Neural progenitor cell (in vitro differentiated cells): ENCODE data around the gene GUCA2A. TPM values are rescaled to one million over a fixed set of nuclear protein-coding genes. Genes with fewer than 3 reads are reported as not detected.

Source experiments
- DNase-seq: peaks from one replicate; pipeline ENCODE4 v3.0.0-alpha.2; 2016; ENCODE audit warnings: low spot score
- H2AFZ ChIP-seq: fragments of 200-600 bp; sonication (generic); replicated peaks from 2 replicates; pipeline ENCODE4 v1.6.1; 2016; ENCODE audit warnings: antibody characterized with exemption
- H3F3A ChIP-seq: fragments of 200-600 bp; sonication (generic); 2 replicates; pipeline ENCODE4 v1.6.1; 2016; ENCODE audit warnings: antibody characterized with exemption, low read depth
- H3K27ac ChIP-seq: fragments of 200-600 bp; sonication (generic); 2 replicates; pipeline ENCODE4 v1.5.1; 2016; ENCODE audit warnings: mild to moderate bottlenecking
- H3K27me3 ChIP-seq: fragments of 200-600 bp; sonication (generic); 2 replicates; pipeline ENCODE4 v1.6.1; 2016; ENCODE audit warnings: mild to moderate bottlenecking, moderate library complexity
- H3K36me3 ChIP-seq: fragments of 200-600 bp; sonication (generic); 2 replicates; pipeline ENCODE4 v1.5.1; 2016
- H3K4me1 ChIP-seq: fragments of 200-600 bp; sonication (generic); 2 replicates; pipeline ENCODE4 v1.6.1; 2016; ENCODE audit warnings: mixed run types
- H3K4me2 ChIP-seq: fragments of 200-600 bp; sonication (generic); 2 replicates; pipeline ENCODE4 v1.6.1; 2016
- H3K4me3 ChIP-seq: fragments of 200-600 bp; sonication (generic); 2 replicates; pipeline ENCODE4 v1.5.1; 2016
- H3K79me2 ChIP-seq: fragments of 200-600 bp; sonication (generic); 2 replicates; pipeline ENCODE4 v1.6.1; 2016; ENCODE audit warnings: low read depth
- H3K9ac ChIP-seq: fragments of 200-600 bp; sonication (generic); 2 replicates; pipeline ENCODE4 v1.6.1; 2016
- H3K9me3 ChIP-seq: fragments of 200-600 bp; sonication (generic); 2 replicates; pipeline ENCODE4 v1.5.1; 2016; ENCODE audit warnings: low read depth
- H4K20me1 ChIP-seq: fragments of 200-600 bp; sonication (generic); 2 replicates; pipeline ENCODE4 v1.6.1; 2016; ENCODE audit warnings: low read depth
- H3K27ac Mint-ChIP-seq: 3 replicates; pipeline ENCODE4 v1.8.0; 2021; ENCODE audit warnings: mixed read lengths
- H3K27me3 Mint-ChIP-seq: 2 replicates; pipeline ENCODE4 v1.8.0; 2022; ENCODE audit warnings: low read depth, mild to moderate bottlenecking, inconsistent platforms, moderate library complexity, mixed read lengths; ENCODE audit not compliant: insufficient read depth
- H3K36me3 Mint-ChIP-seq: 3 replicates; pipeline ENCODE4 v1.8.0; 2021; ENCODE audit warnings: mixed read lengths
- H3K4me1 Mint-ChIP-seq: 3 replicates; pipeline ENCODE4 v1.8.0; 2021; ENCODE audit warnings: mixed read lengths
- H3K4me3 Mint-ChIP-seq: 3 replicates; pipeline ENCODE4 v1.8.0; 2021; ENCODE audit warnings: mild to moderate bottlenecking, moderate library complexity, mixed read lengths
- H3K9me3 Mint-ChIP-seq: 3 replicates; pipeline ENCODE4 v1.8.0; 2020; ENCODE audit warnings: mixed read lengths
- CTCF ChIP-seq: fragments of 200-600 bp; sonication (generic); IDR thresholded peaks from 2 replicates; pipeline ENCODE4 v1.5.1; 2017; ENCODE audit warnings: antibody characterized with exemption, mild to moderate bottlenecking
- EZH2 ChIP-seq: fragments of 200-600 bp; sonication (generic); IDR thresholded peaks from 2 replicates; pipeline ENCODE4 v1.6.1; 2017; ENCODE audit warnings: antibody characterized with exemption, mild to moderate bottlenecking, moderate library complexity
- EZH2phosphoT487 ChIP-seq: fragments of 200-600 bp; sonication (generic); IDR thresholded peaks from 2 replicates; pipeline ENCODE4 v1.6.1; 2017; ENCODE audit warnings: antibody characterized with exemption
- total RNA-seq: library from RNA; depleted of rRNA; stranded (reverse); fragments of >200 nt; gene quantifications from 2 replicates; pipeline ENCODE4 v1.2.3, GENCODE V29; 2015; ENCODE audit warnings: low replicate concordance

The GUCA2A gene
- total RNA-seq, 1 donor from 2014 or later, result not detected

GRCh38 chr1:42158189-42158588, 6.4 kb downstream of the GUCA2A start:
- no peaks in the 10 kb centered on the region for H3F3A ChIP-seq
- no peak overlapping the region for H3K4me3 Mint-ChIP-seq
- no peaks in the 10 kb centered on the region for H3K4me1 Mint-ChIP-seq
- H4K20me1 ChIP-seq, result no peaks in the 10 kb centered on the region
- H2AFZ ChIP-seq, result no peak overlapping the region
- no peaks in the 10 kb centered on the region for H3K79me2 ChIP-seq
- H3K27me3 Mint-ChIP-seq, result peaks cover 8% of the 10 kb centered on the region
- H3K36me3 Mint-ChIP-seq, result no peaks in the 10 kb centered on the region
- no peaks in the 10 kb centered on the region for H3K36me3 ChIP-seq
- peaks cover 12% of the 10 kb centered on the region for H3K9me3 Mint-ChIP-seq
- no peak overlapping the region for H3K9ac ChIP-seq
- no peak overlapping the region for H3K4me2 ChIP-seq
- no peaks in the 10 kb centered on the region for H3K4me1 ChIP-seq
- no peak overlapping the region for H3K27ac Mint-ChIP-seq
- no peaks in the 10 kb centered on the region for H3K27me3 ChIP-seq
- no peak overlapping the region for H3K4me3 ChIP-seq
- no peak for DNase-seq
- TF ChIP-seq CTCF (no peak), EZH2phosphoT487 (no peak), EZH2 (no peak)
- no peaks in the 10 kb centered on the region for H3K9me3 ChIP-seq
- no peak overlapping the region for H3K27ac ChIP-seq

GRCh38 chr1:42157667-42158066, 6.9 kb downstream of the GUCA2A start:
- no peaks in the 10 kb centered on the region for H3K36me3 ChIP-seq
- no peak overlapping the region for H3K4me2 ChIP-seq
- Mint-ChIP-seq H3K36me3 (no peaks in the 10 kb centered on the region), H3K27ac (no peak overlapping the region), H3K4me1 (no peaks in the 10 kb centered on the region), H3K9me3 (peaks cover 12% of the 10 kb centered on the region), H3K27me3 (peaks cover 11% of the 10 kb centered on the region), H3K4me3 (no peak overlapping the region)
- TF ChIP-seq CTCF, result no peak
- TF ChIP-seq EZH2phosphoT487, result no peak
- no peak for TF ChIP-seq EZH2
- H2AFZ ChIP-seq, result no peak overlapping the region
- H3K4me3 ChIP-seq, result no peak overlapping the region
- no peaks in the 10 kb centered on the region for H3K4me1 ChIP-seq
- no peaks in the 10 kb centered on the region for H3K9me3 ChIP-seq
- H3K27me3 ChIP-seq, result no peaks in the 10 kb centered on the region
- H4K20me1 ChIP-seq, result no peaks in the 10 kb centered on the region
- H3F3A ChIP-seq, result no peaks in the 10 kb centered on the region
- H3K9ac ChIP-seq, result no peak overlapping the region
- no peaks in the 10 kb centered on the region for H3K79me2 ChIP-seq
- DNase-seq, result no peak
- H3K27ac ChIP-seq, result no peak overlapping the region

GRCh38 chr1:42155362-42155761, 9.2 kb downstream of the GUCA2A start:
- Histone ChIP-seq H3K9ac (no peak overlapping the region), H3K79me2 (no peaks in the 10 kb centered on the region), H3K27me3 (no peaks in the 10 kb centered on the region), H3K4me3 (no peak overlapping the region), H2AFZ (no peak overlapping the region), H3K4me1 (no peaks in the 10 kb centered on the region), H3K4me2 (no peak overlapping the region), H3K9me3 (no peaks in the 10 kb centered on the region), H4K20me1 (no peaks in the 10 kb centered on the region), H3F3A (no peaks in the 10 kb centered on the region), H3K27ac (no peak overlapping the region), H3K36me3 (no peaks in the 10 kb centered on the region)
- Mint-ChIP-seq H3K36me3 (no peaks in the 10 kb centered on the region), H3K4me1 (no peaks in the 10 kb centered on the region), H3K27me3 (peaks cover 8% of the 10 kb centered on the region), H3K4me3 (no peak overlapping the region), H3K27ac (peak overlapping the region; percentile 46), H3K9me3 (no peaks in the 10 kb centered on the region)
- no peak for DNase-seq
- TF ChIP-seq CTCF (no peak), EZH2 (no peak), EZH2phosphoT487 (no peak)

- no peak for DNase-seq
- H3K4me3 ChIP-seq, result no peak overlapping the region
- no peaks in the 10 kb centered on the region for H3K9me3 ChIP-seq
- H3K4me3 Mint-ChIP-seq, result no peak overlapping the region
- no peaks in the 10 kb centered on the region for H3F3A ChIP-seq
- peaks cover 8% of the 10 kb centered on the region for H3K27me3 Mint-ChIP-seq
- no peaks in the 10 kb centered on the region for H3K4me1 Mint-ChIP-seq
- H3K4me1 ChIP-seq, result no peaks in the 10 kb centered on the region
- no peak overlapping the region for H3K27ac Mint-ChIP-seq
- H3K27me3 ChIP-seq, result no peaks in the 10 kb centered on the region
- H3K27ac ChIP-seq, result no peak overlapping the region
- TF ChIP-seq EZH2 (no peak), EZH2phosphoT487 (no peak), CTCF (no peak)
- no peaks in the 10 kb centered on the region for H3K36me3 ChIP-seq
- no peaks in the 10 kb centered on the region for H3K79me2 ChIP-seq
- H3K9ac ChIP-seq, result no peak overlapping the region
- H3K36me3 Mint-ChIP-seq, result no peaks in the 10 kb centered on the region
- no peaks in the 10 kb centered on the region for H4K20me1 ChIP-seq
- H2AFZ ChIP-seq, result no peak overlapping the region
- no peak overlapping the region for H3K4me2 ChIP-seq
- H3K9me3 Mint-ChIP-seq, result no peaks in the 10 kb centered on the region
These were observed 9.9 kb downstream of the GUCA2A start for GRCh38 chr1:42154685-42155084.
